EH (cell line): ENCODE results near the gene IRGQ.
"Not testable (repeated sequence)": the region's sequence is repeated elsewhere in the genome, so short reads cannot be mapped to it uniquely, and the experiment has no call there.

Source experiments
- DNase-seq: peaks from one replicate; pipeline ENCODE4 v3.0.0-alpha.2; 2015; ENCODE audit warnings: low read depth

The IRGQ gene, protein sequence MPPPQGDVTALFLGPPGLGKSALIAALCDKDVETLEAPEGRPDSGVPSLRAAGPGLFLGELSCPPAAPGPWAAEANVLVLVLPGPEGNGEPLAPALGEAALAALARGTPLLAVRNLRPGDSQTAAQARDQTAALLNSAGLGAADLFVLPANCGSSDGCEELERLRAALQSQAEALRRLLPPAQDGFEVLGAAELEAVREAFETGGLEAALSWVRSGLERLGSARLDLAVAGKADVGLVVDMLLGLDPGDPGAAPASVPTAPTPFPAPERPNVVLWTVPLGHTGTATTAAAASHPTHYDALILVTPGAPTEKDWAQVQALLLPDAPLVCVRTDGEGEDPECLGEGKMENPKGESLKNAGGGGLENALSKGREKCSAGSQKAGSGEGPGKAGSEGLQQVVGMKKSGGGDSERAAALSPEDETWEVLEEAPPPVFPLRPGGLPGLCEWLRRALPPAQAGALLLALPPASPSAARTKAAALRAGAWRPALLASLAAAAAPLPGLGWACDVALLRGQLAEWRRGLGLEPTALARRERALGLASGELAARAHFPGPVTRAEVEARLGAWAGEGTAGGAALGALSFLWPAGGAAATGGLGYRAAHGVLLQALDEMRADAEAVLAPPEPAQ

DNA sequence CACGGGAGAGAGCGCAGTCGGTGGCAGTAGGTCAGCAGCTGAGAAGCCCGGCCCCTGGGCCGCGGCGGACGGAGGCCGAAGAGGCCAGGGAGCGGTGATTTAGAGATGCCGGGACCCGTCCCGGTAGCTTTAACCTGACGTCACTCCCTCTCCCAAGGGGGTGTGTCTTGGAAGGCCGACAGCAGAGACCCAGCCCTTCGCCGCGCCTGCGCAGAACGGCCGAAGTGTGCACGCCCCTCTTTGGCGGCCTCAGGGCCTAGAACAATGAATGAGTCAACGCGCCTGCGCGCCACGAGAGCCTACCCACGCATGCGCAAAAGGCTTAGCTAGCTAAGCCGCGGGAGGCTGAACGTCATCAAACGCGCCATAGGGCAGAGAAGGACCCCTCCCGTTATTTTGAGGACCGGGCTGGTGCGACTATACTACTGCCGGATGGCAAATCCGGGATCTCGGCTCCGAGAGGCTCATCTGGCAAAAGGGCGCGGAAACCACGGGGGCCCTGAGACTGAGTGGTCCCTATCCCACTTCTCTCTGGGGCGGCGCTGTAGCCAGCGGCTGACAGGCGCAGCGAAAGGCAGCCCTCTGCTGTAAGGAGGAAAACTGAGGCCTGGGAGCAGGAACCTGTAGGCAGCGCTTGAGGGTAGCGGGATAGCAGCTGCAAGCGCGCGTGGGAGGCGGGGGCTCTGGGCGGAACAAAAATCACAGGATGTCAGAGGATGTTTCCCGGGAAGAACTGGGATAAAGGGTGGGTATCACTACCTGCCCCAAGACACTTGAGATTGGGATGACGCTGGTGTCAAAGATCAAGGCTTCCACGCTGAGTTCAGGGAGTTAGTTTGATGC lies at the start of gene IRGQ, which contains the start of gene ZNF576:
Gene IRGQ, minus strand, starts transcription at position 136 of the 843 bp plus-strand sequence. CDS start 796 bp downstream, outside the sequence.
Gene ZNF576, plus strand, starts transcription at position 597 of the 843 bp plus-strand sequence. CDS start 514 bp downstream, outside the sequence.
- DNase-seq = peak; percentile 99

DNA sequence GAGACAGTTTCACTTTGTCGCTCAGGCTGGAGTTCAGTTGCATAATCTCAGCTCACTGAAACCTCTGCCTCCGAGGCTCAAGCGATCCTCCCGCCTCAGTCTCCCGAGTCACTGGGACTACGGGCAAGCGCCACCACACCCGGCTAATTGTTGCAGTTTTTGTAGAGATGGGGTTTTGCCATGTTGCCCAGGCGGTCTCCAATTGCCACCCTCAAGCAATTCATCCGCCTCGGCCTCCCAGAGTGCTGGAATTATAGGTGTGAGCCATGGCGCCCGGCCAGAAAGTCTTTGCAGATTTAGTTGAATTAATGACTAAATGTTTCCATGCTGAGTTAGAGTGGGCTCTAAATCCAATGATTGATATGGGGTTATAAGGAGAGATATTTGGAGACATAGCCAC lies 48.2 kb upstream of the IRGQ start:
- no peak for DNase-seq

GRCh38 chr19:43643326-43643725 lies 47.4 kb upstream of the IRGQ start:
- no peak for DNase-seq

GRCh38 chr19:43642531-43642930 lies 46.6 kb upstream of the IRGQ start:
- no peak for DNase-seq

- no peak for DNase-seq
Measured at GRCh38 chr19:43641333-43641732, 45.4 kb upstream of the IRGQ start.

DNA sequence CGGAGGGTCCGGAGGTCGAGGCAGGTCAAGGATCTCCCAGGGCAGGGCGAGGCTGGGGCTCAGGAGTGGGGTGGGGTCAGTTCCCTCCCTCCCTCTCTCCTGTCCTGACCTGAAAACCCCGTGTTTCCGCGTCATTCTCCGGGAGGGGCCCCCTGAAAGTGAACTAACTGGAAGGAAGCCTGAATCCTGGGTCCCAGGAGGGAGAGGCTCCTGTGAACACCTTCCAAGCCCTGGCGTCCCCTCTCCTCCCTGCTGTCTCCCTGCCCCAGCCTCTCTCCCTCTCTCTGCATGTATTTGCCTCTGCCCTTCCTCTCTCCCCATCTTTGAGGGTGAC lies 44.5 kb upstream of the IRGQ start:
- no peak for DNase-seq

DNA sequence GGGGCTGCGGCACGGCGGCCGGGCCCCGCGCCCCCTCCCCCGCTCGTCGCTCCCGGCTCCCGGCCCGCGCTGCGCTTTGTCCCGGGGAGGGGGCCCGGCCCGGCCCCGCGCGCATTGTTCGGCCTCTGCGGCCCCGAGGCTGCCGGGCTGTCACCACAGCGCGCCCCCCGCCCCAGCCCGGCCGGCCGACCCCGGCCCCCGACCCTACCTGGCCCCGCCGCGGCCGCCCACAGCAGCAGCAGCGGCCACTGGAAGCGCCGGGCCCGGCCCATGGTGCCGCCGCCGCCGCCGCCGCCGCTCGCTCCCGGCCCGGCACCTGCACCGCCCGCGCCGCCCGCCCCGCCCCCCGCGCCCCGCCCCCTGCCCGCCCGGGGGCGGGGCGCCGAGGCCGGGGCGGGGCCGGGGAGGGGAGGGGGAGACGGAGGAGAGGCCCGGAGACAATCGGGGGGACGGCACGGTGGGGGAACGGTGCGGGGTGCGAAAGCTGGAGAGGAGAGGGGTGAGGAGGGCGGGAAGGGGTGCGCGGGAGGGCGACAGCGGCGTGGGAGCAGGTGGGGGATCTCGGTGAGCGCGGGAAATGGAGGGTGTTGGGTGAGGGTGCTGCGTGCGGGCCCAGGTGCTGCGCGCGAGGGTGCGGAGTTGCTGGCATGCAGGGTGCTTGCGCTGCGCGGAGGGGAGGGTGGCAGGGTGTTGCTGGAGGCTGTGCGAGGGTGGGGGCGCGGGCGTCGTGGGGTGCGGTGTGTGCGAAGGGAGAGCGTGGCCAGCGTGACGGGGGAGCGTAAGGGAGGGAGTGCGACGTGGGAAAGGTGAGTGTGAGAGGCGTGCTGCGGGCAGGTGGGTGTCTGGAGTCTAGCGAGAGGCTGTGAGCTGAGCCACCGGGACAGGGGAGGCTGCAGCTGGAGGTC lies 43.8 kb upstream of the IRGQ start, which contains the start of gene CADM4:
Gene CADM4, minus strand, starts transcription at position 332 of the 905 bp plus-strand sequence. Its CDS starts 60 bp downstream, at position 272.
- DNase-seq = no peak

DNA sequence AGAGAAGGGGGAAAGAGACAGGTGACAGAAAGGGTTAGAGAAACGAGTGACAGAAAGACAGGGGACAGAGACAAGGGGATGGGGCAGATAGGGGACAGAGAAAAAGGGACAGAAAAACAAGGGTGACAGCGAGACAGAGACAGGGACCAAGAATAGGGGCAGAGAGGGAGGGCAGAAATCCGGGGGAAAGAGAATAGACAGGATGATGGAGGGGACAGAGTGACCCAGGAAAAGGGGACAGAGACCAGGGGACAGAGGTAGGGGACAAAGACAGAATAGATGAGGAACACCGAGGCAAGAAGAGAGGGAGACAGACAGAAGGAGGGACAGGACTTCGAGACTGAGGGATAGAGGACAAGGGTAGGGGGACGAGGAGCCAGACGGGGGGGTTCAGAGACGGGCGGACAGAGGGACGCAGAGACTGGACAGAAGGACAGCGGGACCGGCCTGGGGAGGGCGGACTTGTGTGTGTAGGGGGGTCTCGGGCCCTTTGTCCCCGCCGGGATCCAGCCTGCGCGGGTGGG lies 43.1 kb upstream of the IRGQ start:
- no peak for DNase-seq

DNA sequence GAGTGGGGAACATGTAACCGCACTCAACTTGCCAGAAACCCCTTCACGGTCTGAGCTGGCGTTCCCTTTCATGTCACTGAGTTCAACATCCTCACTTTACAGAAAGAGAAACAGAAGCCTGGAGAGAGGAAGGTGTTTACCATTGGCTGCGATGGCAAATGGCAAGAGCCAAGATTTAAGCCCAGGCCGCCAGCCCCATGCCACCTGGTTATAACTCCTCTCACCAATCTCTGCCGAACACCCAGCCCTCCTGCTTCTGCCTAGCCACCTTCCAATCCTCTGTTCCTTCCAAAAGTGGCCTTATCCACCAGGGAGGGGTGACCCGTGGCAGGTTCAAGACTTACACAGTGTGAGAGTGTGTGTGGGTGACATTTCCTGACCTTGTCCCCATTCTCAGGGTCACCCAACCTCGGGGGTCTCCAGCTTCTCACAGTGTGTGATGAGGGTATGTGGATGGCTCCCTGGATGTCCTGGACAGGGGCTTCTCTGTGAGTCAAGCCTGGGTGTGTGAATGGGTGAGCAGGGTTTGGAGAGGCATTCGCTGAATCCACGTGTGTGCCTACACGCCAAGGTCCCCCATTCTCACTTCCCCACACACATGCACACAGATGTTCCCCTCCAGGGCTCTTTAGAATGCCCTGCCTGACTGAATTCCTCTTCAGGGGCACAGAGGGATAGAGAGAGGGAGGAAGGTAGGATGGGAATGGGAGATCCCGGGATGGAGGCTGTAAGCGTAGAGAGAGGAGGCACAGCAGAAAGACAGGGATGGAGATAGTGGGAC lies 42.5 kb upstream of the IRGQ start:
- no peak for DNase-seq

DNA sequence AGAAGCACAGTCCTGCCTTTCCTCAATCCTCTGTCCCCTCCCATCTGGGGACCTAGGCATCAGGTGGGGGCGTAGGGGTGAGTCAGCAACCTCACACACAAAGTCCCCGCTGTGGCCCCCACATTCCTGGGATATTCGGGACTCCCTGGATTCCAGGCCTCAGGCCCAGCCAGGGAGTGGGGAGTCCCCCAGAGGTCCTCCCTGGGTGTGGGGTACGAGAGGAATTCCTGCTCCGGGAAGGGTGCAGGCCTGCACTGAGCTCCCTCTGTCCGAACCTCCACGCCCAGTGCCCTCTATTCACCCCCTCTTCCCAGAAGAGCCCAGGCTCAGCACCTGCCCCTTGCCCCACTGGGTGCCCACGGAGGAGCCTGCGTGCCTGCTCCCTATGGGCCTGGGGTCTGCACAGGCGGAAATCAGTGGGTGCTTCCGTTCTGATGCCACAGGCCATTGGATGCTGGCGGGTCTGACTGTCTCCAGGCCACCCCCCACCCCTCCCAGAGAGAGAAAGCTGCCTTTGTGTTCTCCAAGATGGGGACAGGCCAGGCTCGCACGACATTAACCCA lies 40.3 kb upstream of the IRGQ start:
- peak; percentile 20 for DNase-seq

DNA sequence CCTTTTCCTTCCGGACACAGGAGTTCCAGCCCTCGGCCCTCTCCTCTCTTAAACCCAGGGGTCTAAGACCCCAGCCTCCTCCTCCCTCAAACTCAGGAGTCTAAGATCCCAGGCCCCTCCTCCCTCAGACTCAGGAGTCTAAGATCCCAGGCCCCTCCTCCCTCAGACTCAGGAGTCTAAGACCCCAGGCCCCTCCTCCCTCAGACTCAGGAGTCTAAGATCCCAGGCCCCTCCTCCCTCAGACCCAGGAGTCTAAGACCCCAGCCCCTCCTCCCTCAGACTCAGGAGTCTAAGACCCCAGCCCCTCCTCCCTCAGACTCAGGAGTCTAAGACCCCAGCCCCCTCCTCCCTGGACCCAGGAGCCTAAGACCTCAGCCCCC lies 39.6 kb upstream of the IRGQ start:
- DNase-seq = not testable (repeated sequence)

- no peak for DNase-seq
Measured at GRCh38 chr19:43634872-43635560, 39.1 kb upstream of the IRGQ start.

GRCh38 chr19:43634506-43634871 lies 38.6 kb upstream of the IRGQ start:
- no peak for DNase-seq

DNA sequence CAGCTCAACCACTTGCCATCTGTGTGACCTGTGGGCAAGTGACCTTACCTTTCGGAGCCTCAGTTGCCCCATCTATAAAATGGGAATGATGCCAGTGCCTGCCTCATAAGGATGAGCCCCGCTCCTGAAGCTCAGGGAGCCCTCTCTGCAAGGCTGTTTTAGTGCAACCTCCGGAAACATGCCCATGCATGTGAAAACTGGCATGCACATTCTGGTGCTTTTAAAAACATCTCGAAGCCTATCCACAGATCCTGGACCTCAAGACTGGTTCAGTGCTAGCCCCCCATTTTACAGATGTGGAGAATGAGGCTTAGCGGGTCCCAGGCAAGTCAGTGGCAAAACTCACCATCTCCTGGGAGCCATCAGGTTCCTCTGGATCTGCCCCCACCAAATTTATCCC lies 38.1 kb upstream of the IRGQ start:
- no peak for DNase-seq

DNA sequence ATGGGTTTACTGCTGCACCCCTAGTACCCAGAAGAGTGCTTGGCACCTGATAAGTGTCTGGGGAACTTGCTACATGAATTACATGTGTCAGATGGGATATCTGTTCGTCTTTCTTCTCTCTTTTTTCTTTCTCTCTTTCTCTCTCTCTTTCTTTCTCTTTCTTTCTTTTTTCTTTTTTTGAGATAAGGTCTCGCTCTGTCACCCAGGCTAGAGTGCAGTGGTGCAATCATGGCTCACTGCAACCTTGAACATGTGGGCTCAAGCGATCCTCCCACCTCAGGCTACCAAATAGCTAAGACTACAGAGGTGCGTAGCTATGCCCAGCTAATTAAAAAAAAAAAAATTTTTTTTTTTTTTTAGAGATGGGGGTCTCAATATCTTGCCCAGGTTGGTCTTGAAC lies 37.6 kb upstream of the IRGQ start:
- DNase-seq = no peak

- DNase-seq = no peak
Measured at GRCh38 chr19:43631491-43631890, 35.6 kb upstream of the IRGQ start.

GRCh38 chr19:43628646-43629326 lies 32.9 kb upstream of the IRGQ start:
- DNase-seq = no peak

- DNase-seq = no peak
Measured at GRCh38 chr19:43626838-43627237, 30.9 kb upstream of the IRGQ start.
